ENCODE results near the gene RGS17. TPM values are rescaled to one million over a fixed set of nuclear protein-coding genes. Genes with fewer than 3 reads are reported as not detected.
"Not testable (repeated sequence)": the region's sequence is repeated elsewhere in the genome, so short reads cannot be mapped to it uniquely, and the experiment has no call there.

Gene RGS17
- polyA plus RNA-seq, 1 donor: 0.74 TPM

- DNase-seq: peak; percentile 98
Observed at GRCh38 chr6:152982904-152983636, 148.0 kb downstream of the RGS17 start, which contains the start of gene FBXO5. FBXO5 (minus strand) TSS chr6:152983041; CDS start chr6:152982959, 82 bp downstream.

- DNase-seq: no peak
Observed at GRCh38 chr6:152981989-152982903, 148.8 kb downstream of the RGS17 start.

GRCh38 chr6:152981219-152981618, 149.9 kb downstream of the RGS17 start:
- no peak for DNase-seq

GRCh38 chr6:152980656-152981055, 150.4 kb downstream of the RGS17 start:
- no peak for DNase-seq

- DNase-seq: no peak
Observed at GRCh38 chr6:152979116-152979515, 152.0 kb downstream of the RGS17 start.

GRCh38 chr6:152978058-152978457, 153.0 kb downstream of the RGS17 start:
- no peak for DNase-seq

- no peak for DNase-seq
Observed at GRCh38 chr6:152977556-152977955, 153.5 kb downstream of the RGS17 start.

GRCh38 chr6:152976749-152977148, 154.3 kb downstream of the RGS17 start:
- no peak for DNase-seq

- no peak for DNase-seq
Observed at GRCh38 chr6:152975204-152975915, 155.7 kb downstream of the RGS17 start.

- no peak for DNase-seq
Observed at GRCh38 chr6:152973916-152974315, 157.2 kb downstream of the RGS17 start.

GRCh38 chr6:152969688-152970418, 161.2 kb downstream of the RGS17 start:
- no peak for DNase-seq

- not testable (repeated sequence) for DNase-seq
Observed at GRCh38 chr6:152966168-152966894, 164.8 kb downstream of the RGS17 start.

- DNase-seq: no peak
Observed at GRCh38 chr6:152959333-152959732, 171.7 kb downstream of the RGS17 start.

- DNase-seq: no peak
Observed at GRCh38 chr6:152957796-152958195, 173.3 kb downstream of the RGS17 start.

Other genes with a start within 250 kb of the RGS17 start
- 11.7 TPM for gene FBXO5, start 148.2 kb downstream of the RGS17 start, polyA plus RNA-seq (ENCODE audit: insufficient read length)
- 21.9 TPM for gene MTRF1L, start 128.6 kb downstream of the RGS17 start, polyA plus RNA-seq (ENCODE audit: insufficient read length)

Data from hindlimb muscle (tissue), 1 donor.